Measurements from ENCODE around the gene INTS4.

Gene INTS4

GRCh38 chr11:78033040-78033439, 38.6 kb upstream of the INTS4 start:
- H3K4me1 ChIP-seq (ENCODE audit: control insufficient read depth, insufficient read depth, low read depth, low read length), result peaks cover 8% of the 10 kb centered on the region
- no peaks in the 10 kb centered on the region for H3K9me3 ChIP-seq (ENCODE audit: control insufficient read depth, low read length)
- H3K14ac ChIP-seq (ENCODE audit: low read length in 2 of 2), result no peak overlapping the region
- H3K27me3 ChIP-seq (ENCODE audit: control insufficient read depth in 1 of 2, insufficient read depth in 1 of 2, low read length in 2 of 2), result no peaks in the 10 kb centered on the region
- H3K27ac ChIP-seq (ENCODE audit: low read length, poor library complexity, severe bottlenecking), result no peak overlapping the region
- no peak overlapping the region for H2BK12ac ChIP-seq (ENCODE audit: low read length in 2 of 2)
- H3K36me3 ChIP-seq (ENCODE audit: control insufficient read depth in 1 of 2, insufficient read depth in 2 of 2, low read depth in 1 of 2, low read length in 2 of 2), result no peaks in the 10 kb centered on the region
- no peak for DNase-seq
- H3K4ac ChIP-seq (ENCODE audit: low read depth in 1 of 2, low read length in 2 of 2), result no peak overlapping the region
- H2BK120ac ChIP-seq (ENCODE audit: low read depth, low read length), result no peak overlapping the region
- H4K91ac ChIP-seq (ENCODE audit: low read length), result no peak overlapping the region
- no peak overlapping the region for H3K4me2 ChIP-seq (ENCODE audit: low read length, poor library complexity, severe bottlenecking)
- no peak overlapping the region for H3K4me3 ChIP-seq (ENCODE audit: insufficient read depth in 1 of 2, low read depth in 1 of 2, low read length in 2 of 2)
- no peak overlapping the region for H2AFZ ChIP-seq (ENCODE audit: low read depth, low read length)
- H2BK5ac ChIP-seq (ENCODE audit: low read depth, low read length, poor library complexity, severe bottlenecking), result no peak overlapping the region
- H3K79me1 ChIP-seq (replicated peaks; ENCODE audit: low read length, poor library complexity, severe bottlenecking), result no peaks in the 10 kb centered on the region
- H2BK15ac ChIP-seq (ENCODE audit: low read depth, poor library complexity, severe bottlenecking), result no peak overlapping the region
- no peak overlapping the region for H3K9ac ChIP-seq (ENCODE audit: low read length)
- H3K18ac ChIP-seq (ENCODE audit: low read depth in 1 of 2, low read length in 2 of 2), result no peak overlapping the region
- H4K8ac ChIP-seq (ENCODE audit: low read length), result no peak overlapping the region
- no peak overlapping the region for H2AK5ac ChIP-seq (ENCODE audit: low read length, severe bottlenecking)
- 100% methylated on average over 2 of the region's 4 CpGs for WGBS
- H3K23ac ChIP-seq (ENCODE audit: low read length in 2 of 2), result no peak overlapping the region

GRCh38 chr11:78032090-78032489, 37.6 kb upstream of the INTS4 start:
- H3K9me3 ChIP-seq (ENCODE audit: control insufficient read depth, low read length), result no peaks in the 10 kb centered on the region
- no peak overlapping the region for H2BK15ac ChIP-seq (ENCODE audit: low read depth, poor library complexity, severe bottlenecking)
- H2BK120ac ChIP-seq (ENCODE audit: low read depth, low read length), result no peak overlapping the region
- H2BK12ac ChIP-seq (ENCODE audit: low read length in 2 of 2), result no peak overlapping the region
- no peak overlapping the region for H3K4ac ChIP-seq (ENCODE audit: low read depth in 1 of 2, low read length in 2 of 2)
- no peak overlapping the region for H3K4me2 ChIP-seq (ENCODE audit: low read length, poor library complexity, severe bottlenecking)
- no peak overlapping the region for H3K4me3 ChIP-seq (ENCODE audit: insufficient read depth in 1 of 2, low read depth in 1 of 2, low read length in 2 of 2)
- H2BK5ac ChIP-seq (ENCODE audit: low read depth, low read length, poor library complexity, severe bottlenecking), result no peak overlapping the region
- H3K14ac ChIP-seq (ENCODE audit: low read length in 2 of 2), result no peak overlapping the region
- H3K79me1 ChIP-seq (replicated peaks; ENCODE audit: low read length, poor library complexity, severe bottlenecking), result no peaks in the 10 kb centered on the region
- H2AK5ac ChIP-seq (ENCODE audit: low read length, severe bottlenecking), result no peak overlapping the region
- no peaks in the 10 kb centered on the region for H3K27me3 ChIP-seq (ENCODE audit: control insufficient read depth in 1 of 2, insufficient read depth in 1 of 2, low read length in 2 of 2)
- no peak for DNase-seq
- no peak overlapping the region for H3K9ac ChIP-seq (ENCODE audit: low read length)
- no peak overlapping the region for H4K8ac ChIP-seq (ENCODE audit: low read length)
- H4K91ac ChIP-seq (ENCODE audit: low read length), result no peak overlapping the region
- no peak overlapping the region for H3K23ac ChIP-seq (ENCODE audit: low read length in 2 of 2)
- peaks cover 8% of the 10 kb centered on the region for H3K4me1 ChIP-seq (ENCODE audit: control insufficient read depth, insufficient read depth, low read depth, low read length)
- H3K18ac ChIP-seq (ENCODE audit: low read depth in 1 of 2, low read length in 2 of 2), result no peak overlapping the region
- H3K36me3 ChIP-seq (ENCODE audit: control insufficient read depth in 1 of 2, insufficient read depth in 2 of 2, low read depth in 1 of 2, low read length in 2 of 2), result no peaks in the 10 kb centered on the region
- H3K27ac ChIP-seq (ENCODE audit: low read length, poor library complexity, severe bottlenecking), result no peak overlapping the region
- no peak overlapping the region for H2AFZ ChIP-seq (ENCODE audit: low read depth, low read length)

- Histone ChIP-seq H3K4me1 (ENCODE audit: control insufficient read depth, insufficient read depth, low read depth, low read length) (peaks cover 5% of the 10 kb centered on the region), H3K4ac (ENCODE audit: low read depth in 1 of 2, low read length in 2 of 2) (no peak overlapping the region), H4K91ac (ENCODE audit: low read length) (no peak overlapping the region), H3K36me3 (ENCODE audit: control insufficient read depth in 1 of 2, insufficient read depth in 2 of 2, low read depth in 1 of 2, low read length in 2 of 2) (no peaks in the 10 kb centered on the region), H3K27me3 (ENCODE audit: control insufficient read depth in 1 of 2, insufficient read depth in 1 of 2, low read length in 2 of 2) (no peaks in the 10 kb centered on the region), H3K79me1 (replicated peaks; ENCODE audit: low read length, poor library complexity, severe bottlenecking) (no peaks in the 10 kb centered on the region), H3K4me3 (ENCODE audit: insufficient read depth in 1 of 2, low read depth in 1 of 2, low read length in 2 of 2) (no peak overlapping the region), H3K9ac (ENCODE audit: low read length) (no peak overlapping the region), H3K9me3 (ENCODE audit: control insufficient read depth, low read length) (no peaks in the 10 kb centered on the region), H3K4me2 (ENCODE audit: low read length, poor library complexity, severe bottlenecking) (no peak overlapping the region), H2BK12ac (ENCODE audit: low read length in 2 of 2) (no peak overlapping the region), H2AFZ (ENCODE audit: low read depth, low read length) (no peak overlapping the region), H2BK120ac (ENCODE audit: low read depth, low read length) (no peak overlapping the region), H3K14ac (ENCODE audit: low read length in 2 of 2) (no peak overlapping the region), H3K27ac (ENCODE audit: low read length, poor library complexity, severe bottlenecking) (no peak overlapping the region), H3K18ac (ENCODE audit: low read depth in 1 of 2, low read length in 2 of 2) (no peak overlapping the region), H4K8ac (ENCODE audit: low read length) (no peak overlapping the region), H3K23ac (ENCODE audit: low read length in 2 of 2) (no peak overlapping the region), H2BK15ac (ENCODE audit: low read depth, poor library complexity, severe bottlenecking) (no peak overlapping the region), H2AK5ac (ENCODE audit: low read length, severe bottlenecking) (no peak overlapping the region), H2BK5ac (ENCODE audit: low read depth, low read length, poor library complexity, severe bottlenecking) (no peak overlapping the region)
- DNase-seq, result no peak
- WGBS, result 97% methylated on average over 3 of the region's 3 CpGs
Observed at GRCh38 chr11:78031629-78032028, 37.2 kb upstream of the INTS4 start.

GRCh38 chr11:78030429-78031325, 36.2 kb upstream of the INTS4 start:
- Histone ChIP-seq H3K79me1 (replicated peaks; ENCODE audit: low read length, poor library complexity, severe bottlenecking) (no peaks in the 10 kb centered on the region), H2BK15ac (ENCODE audit: low read depth, poor library complexity, severe bottlenecking) (no peak overlapping the region), H3K9ac (ENCODE audit: low read length) (no peak overlapping the region), H3K4ac (ENCODE audit: low read depth in 1 of 2, low read length in 2 of 2) (no peak overlapping the region), H4K91ac (ENCODE audit: low read length) (no peak overlapping the region), H3K23ac (ENCODE audit: low read length in 2 of 2) (no peak overlapping the region), H3K4me3 (ENCODE audit: insufficient read depth in 1 of 2, low read depth in 1 of 2, low read length in 2 of 2) (no peak overlapping the region), H3K27me3 (ENCODE audit: control insufficient read depth in 1 of 2, insufficient read depth in 1 of 2, low read length in 2 of 2) (no peaks in the 10 kb centered on the region), H2AK5ac (ENCODE audit: low read length, severe bottlenecking) (no peak overlapping the region), H2BK12ac (ENCODE audit: low read length in 2 of 2) (no peak overlapping the region), H3K18ac (ENCODE audit: low read depth in 1 of 2, low read length in 2 of 2) (no peak overlapping the region), H3K9me3 (ENCODE audit: control insufficient read depth, low read length) (no peaks in the 10 kb centered on the region), H2BK120ac (ENCODE audit: low read depth, low read length) (no peak overlapping the region), H3K36me3 (ENCODE audit: control insufficient read depth in 1 of 2, insufficient read depth in 2 of 2, low read depth in 1 of 2, low read length in 2 of 2) (no peaks in the 10 kb centered on the region), H3K4me2 (ENCODE audit: low read length, poor library complexity, severe bottlenecking) (no peak overlapping the region), H3K14ac (ENCODE audit: low read length in 2 of 2) (no peak overlapping the region), H3K27ac (ENCODE audit: low read length, poor library complexity, severe bottlenecking) (no peak overlapping the region), H3K4me1 (ENCODE audit: control insufficient read depth, insufficient read depth, low read depth, low read length) (peaks cover 5% of the 10 kb centered on the region), H2AFZ (ENCODE audit: low read depth, low read length) (no peak overlapping the region), H4K8ac (ENCODE audit: low read length) (no peak overlapping the region), H2BK5ac (ENCODE audit: low read depth, low read length, poor library complexity, severe bottlenecking) (no peak overlapping the region)
- no peak for DNase-seq
- WGBS, result 74% methylated on average over 6 of the region's 7 CpGs

Measured in mesenchymal stem cell (in vitro differentiated cells and primary cell).